Stimulated activated CD8-positive, alpha-beta memory T cell treated with anti-CD3 and anti-CD28 coated beads, Interleukin-4, amount 100 ng/mL, for 1 hour (primary cell): ENCODE results near the gene C13orf46.
"Not testable (repeated sequence)": the region's sequence is repeated elsewhere in the genome, so short reads cannot be mapped to it uniquely, and the experiment has no call there.

Source experiments
- DNase-seq, 2 donors: peaks; one replicate each; pipeline ENCODE4 v3.0.0-alpha.2; 2020; ENCODE audit warnings: low read depth in 2 of 2, low spot score in 1 of 2

C13orf46 gene

GRCh38 chr13:113973218-113974164, at the start of gene C13orf46:
TSS of gene C13orf46 (minus strand) at chr13:113974076. CDS start at chr13:113973997, 79 bp downstream.
- DNase-seq: no peak

DNA sequence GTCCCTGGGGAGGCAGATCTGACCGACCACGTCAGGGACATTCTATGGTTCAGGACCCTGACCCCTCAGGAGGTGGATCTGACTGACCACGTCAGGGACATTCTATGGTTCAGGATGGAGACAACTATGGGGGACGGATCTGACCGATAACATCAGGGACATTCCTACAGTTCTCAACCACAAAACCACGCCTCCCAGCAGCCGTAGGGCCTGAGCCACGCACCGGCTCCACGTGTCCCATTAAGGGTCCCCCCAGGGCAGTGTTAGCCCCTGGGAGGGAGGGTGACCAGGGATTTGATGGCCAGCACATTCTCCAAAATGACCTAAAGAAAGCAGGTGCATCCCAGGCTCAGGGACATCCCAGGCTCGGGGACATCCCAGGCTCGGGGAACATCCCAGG, 49.0 kb upstream of the C13orf46 start:
- no peak for DNase-seq

DNA sequence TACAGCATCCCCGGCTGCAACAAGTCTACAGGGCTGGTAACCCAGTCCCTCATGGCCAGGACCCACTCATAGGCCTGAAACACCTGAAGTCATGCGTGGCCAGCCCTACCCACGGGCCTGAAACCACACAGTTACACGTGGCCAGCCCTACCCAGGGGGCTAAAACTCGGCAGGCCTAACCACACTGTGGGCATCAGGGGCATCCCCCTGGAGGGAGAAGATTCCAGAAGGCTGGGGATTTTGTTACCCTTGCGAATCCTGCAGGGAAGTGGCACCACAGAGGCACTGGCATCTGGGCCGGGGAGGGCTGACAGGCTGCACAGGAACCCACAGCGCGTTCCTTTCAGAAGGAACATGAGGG, 48.4 kb upstream of the C13orf46 start:
- DNase-seq: no peak

DNA sequence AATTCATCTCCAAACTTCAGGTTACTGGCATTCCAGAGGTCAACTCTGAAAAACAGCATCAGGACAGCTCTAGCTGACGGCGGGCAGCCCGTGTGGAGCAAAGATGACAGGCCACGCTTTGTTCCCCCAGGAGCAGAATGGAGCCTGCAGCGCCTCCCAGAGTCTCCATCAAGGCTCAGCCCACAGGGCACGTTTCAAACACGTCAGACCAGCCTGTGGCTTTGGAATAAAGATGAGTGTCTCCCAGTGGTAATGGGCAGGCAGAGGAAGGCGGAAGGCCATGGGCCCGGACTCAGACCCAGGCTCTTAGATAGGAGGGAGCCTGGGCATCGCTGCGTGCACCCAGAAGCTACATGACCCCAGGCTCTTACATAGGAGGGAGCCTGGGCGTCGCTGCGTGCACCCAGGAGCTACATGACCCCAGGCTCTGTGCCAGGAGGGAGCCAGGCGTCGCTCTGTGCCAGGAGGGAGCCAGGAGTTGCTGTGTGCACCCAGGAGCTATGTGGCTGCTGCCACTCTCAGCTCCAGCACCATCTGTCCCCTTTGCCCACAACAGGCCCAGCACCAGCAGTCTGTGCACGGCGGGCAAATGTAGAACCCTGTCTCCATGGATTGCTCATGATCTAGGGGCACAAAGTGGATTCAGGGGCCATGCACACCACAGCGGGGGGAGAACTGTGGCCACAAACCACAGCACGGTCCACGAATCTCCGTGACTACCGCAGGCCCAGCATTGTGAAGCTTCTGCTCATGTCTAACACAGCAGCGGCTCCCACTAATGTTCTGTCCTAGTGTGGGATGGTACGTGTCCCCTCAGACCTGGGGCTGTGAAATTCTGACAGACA, 47.8 kb upstream of the C13orf46 start:
- no peak for DNase-seq

DNA sequence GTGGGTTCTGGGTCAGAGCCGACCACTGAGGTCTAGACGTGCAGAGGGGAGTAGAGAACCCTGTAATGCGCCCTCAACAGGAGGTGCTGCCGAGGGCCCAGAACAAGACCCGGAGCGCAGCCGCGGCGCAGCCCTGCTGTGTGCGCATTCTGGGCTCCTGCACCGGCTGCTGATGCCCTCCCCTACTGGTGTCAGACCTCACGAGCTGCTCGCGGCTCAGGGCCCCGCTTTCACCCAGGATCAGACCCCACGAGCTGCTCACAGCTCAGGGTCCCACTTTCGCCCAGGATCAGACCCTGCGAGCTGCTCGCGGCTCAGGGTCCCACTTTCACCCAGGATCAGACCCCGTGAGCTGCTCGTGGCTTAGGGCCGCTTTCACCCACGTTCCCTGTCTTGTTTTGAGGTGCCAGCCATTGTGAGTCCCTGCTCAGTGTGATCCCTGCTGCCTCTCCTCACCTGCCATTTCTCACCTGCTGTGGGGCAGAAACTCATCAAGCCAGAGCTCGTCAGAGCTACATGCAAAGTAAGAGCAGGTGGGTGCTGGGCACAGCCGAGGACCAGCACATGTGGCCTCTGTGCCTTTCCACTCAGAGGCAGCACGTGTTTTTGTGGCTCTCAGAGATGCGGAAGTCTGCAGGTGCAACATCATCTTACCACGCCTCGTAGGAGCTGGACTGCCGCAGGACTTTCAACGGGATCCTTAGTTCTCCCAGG, 47.0 kb upstream of the C13orf46 start:
- DNase-seq: no peak

- not testable (repeated sequence) for DNase-seq
Observed at GRCh38 chr13:114020134-114020533, 46.3 kb upstream of the C13orf46 start.

DNA sequence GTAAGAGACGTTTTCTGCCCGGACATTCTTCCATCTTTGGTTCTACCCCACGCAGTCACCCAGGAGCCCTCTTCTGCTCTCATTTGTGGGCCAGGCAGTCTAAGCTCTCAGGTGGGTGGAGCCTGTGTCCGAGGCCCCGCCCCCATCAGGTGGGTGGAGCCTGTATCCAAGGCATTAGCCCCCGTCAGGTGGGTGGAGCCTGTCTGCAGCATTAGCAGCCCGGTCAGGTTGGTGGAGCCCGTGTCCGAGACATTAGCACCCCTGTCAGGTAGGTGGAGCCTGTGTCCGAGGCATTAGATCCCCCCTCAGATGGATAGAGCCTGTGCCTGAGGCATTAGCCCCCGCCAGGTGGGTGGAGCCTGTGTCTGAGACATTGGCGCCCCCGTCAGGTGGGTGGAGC, 45.5 kb upstream of the C13orf46 start:
- DNase-seq: peak in 1 of 2 donors; percentile 17

- DNase-seq: no peak
Observed at GRCh38 chr13:114018461-114019055, 44.7 kb upstream of the C13orf46 start.

- no peak for DNase-seq
Observed at GRCh38 chr13:114017966-114018365, 44.1 kb upstream of the C13orf46 start.

- no peak for DNase-seq
Observed at GRCh38 chr13:114017028-114017630, 43.3 kb upstream of the C13orf46 start.

DNA sequence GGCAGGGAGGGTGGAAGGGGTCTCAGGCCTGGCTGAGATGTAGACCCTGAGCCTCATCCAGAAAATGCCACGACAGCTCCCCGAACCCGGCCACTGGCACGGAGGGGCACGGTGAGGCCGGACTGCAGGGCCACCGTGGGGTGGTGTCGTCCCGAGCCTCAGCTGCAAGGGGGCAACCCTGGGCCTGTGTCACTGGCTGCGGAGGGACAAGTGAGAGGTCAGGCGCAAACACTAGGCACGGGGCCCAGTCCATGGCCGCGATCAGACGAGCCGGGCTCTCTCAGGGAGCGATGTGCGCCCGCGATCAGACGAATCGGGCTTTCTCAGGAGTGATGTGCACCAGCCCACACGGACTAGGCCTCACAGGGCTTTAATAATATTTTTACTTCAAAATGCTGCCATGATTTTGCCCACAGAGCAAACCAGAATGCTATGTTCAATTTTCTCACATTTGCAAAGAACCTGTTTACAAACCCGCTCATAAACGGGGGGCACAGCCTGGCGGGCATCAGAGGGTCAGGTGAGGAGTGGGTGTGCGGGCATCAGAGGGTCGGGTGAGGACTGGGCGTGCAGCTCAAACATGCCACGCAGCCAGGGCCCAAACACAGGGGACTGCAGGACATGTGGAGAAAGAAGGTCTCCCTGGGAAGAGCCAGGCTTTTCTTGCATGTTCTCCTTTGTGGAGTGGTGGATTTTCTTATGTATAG, 42.6 kb upstream of the C13orf46 start:
- no peak for DNase-seq

- DNase-seq: no peak
Observed at GRCh38 chr13:114015969-114016295, 42.1 kb upstream of the C13orf46 start.

DNA sequence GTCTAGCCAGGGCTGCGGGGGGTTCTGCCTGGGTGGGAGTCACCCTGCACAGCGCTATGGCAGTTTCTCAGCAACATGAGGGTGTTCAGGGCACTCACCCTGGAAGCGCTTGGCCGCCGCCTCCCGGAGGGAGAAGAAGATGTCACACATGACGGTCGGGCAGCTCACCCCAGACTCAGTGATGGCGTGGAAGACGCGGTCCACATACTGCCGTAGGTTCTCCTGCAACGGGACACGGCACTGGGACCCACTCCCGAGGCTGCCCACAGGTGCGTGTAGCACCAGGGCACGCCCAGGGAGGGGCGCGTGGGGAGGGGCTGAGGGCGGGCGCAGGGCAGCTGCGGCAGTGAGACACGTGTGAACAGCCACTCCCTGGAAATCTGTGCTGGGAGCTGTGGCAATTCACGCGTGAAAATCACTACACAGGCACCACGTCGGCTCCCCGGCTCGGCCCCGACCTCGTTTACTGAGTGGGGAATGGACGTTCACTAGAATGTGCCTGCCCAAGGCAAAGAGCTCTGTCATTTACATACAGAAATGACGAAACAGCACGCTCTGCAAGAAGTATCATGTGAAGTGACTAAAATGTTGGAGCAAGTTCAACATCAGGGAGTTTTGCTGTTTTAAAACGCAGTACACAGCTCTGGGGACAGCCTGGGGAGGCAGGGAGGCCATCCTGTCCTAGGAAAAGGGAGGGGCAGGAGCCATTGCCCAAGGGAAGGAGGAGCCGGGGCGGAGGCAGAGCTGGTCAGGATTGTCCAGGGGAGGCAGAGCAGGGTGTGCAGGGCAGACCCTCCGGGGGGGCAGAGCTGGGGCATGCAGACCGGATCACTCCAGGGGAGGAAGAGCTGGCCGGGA, 41.5 kb upstream of the C13orf46 start:
- no peak for DNase-seq

GRCh38 chr13:114013952-114014629, 40.2 kb upstream of the C13orf46 start:
- DNase-seq: no peak

GRCh38 chr13:114013336-114013735, 39.5 kb upstream of the C13orf46 start:
- no peak for DNase-seq

GRCh38 chr13:114012921-114013320, 39.0 kb upstream of the C13orf46 start:
- no peak for DNase-seq

DNA sequence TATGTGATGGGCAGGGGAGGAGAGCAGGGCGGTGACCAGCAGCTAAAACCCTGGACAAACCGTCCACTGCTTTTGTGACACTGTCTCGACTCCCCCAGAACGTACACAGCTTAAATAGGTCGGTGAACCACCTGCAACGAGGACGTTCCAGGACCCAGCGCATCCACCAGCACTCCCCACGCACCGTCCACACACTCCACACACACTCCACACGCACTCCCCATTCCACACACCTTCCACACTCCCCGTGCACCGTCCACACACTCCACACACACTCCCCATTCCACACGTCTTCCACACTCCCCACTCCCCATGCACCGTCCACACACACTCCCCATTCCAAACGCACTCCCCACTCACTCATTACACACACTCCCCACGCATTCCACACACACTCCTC, 38.3 kb upstream of the C13orf46 start:
- no peak for DNase-seq

- no peak for DNase-seq
Observed at GRCh38 chr13:114011226-114011625, 37.4 kb upstream of the C13orf46 start.
